Calu3 (cell line): Measurements from ENCODE around the gene RNF112. TPM values are rescaled to one million over a fixed set of nuclear protein-coding genes. Genes with fewer than 3 reads are reported as not detected.

Source experiments
- BruUV-seq: library from RNA; stranded (reverse); fragments of 400-500 nt; replicated peaks from 2 replicates; lab custom pipeline; 2021; lab: Mats Ljungman, UMichigan
- CTCF ChIA-PET: fragments of 300-600 bp; sonication (Branson Sonifier 250); formaldehyde crosslinking; loops from one replicate; lab custom pipeline; 2022; ENCODE audit warnings: antibody characterized with exemption; lab: Charles Lee
- DNase-seq: peaks from one replicate; pipeline ENCODE4 v3.0.0; 2022
- H3K27ac Mint-ChIP-seq: one replicate; pipeline ENCODE4 v1.8.0; 2022; ENCODE audit warnings: mixed read lengths; ENCODE audit not compliant: unreplicated experiment
- H3K27me3 Mint-ChIP-seq: one replicate; pipeline ENCODE4 v1.8.0; 2022; ENCODE audit warnings: mixed read lengths; ENCODE audit not compliant: unreplicated experiment
- H3K36me3 Mint-ChIP-seq: one replicate; pipeline ENCODE4 v1.8.0; 2022; ENCODE audit warnings: mild to moderate bottlenecking, moderate library complexity, mixed read lengths; ENCODE audit not compliant: insufficient read depth, unreplicated experiment
- H3K4me1 Mint-ChIP-seq: one replicate; pipeline ENCODE4 v1.8.0; 2022; ENCODE audit warnings: mild to moderate bottlenecking, low read depth, mixed read lengths; ENCODE audit not compliant: unreplicated experiment
- H3K4me3 Mint-ChIP-seq: one replicate; pipeline ENCODE4 v1.8.0; 2022; ENCODE audit warnings: mild to moderate bottlenecking, low read depth, moderate library complexity, mixed read lengths; ENCODE audit not compliant: unreplicated experiment
- H3K9me3 Mint-ChIP-seq: one replicate; pipeline ENCODE4 v1.8.0; 2022; ENCODE audit warnings: low read depth, mixed read lengths; ENCODE audit not compliant: unreplicated experiment
- CTCF ChIP-seq: fragments of 200-600 bp; IDR thresholded peaks from one replicate; pipeline ENCODE4 v1.8.0; 2022; ENCODE audit warnings: antibody characterized with exemption; ENCODE audit not compliant: unreplicated experiment
- intact Hi-C: fragments of 100-400 bp; cut with micrococcal nuclease; formaldehyde crosslinking; loops from one replicate; pipeline ENCODE4 v1.10.0; 2022; ENCODE audit not compliant: unreplicated experiment
- total RNA-seq: library from RNA; stranded (reverse); gene quantifications from 2 replicates; pipeline ENCODE4 v1.2.3, GENCODE V29; 2022

The RNF112 gene
- total RNA-seq, 1 experiment from 2014 or later, result 1.3 TPM

- H3K36me3 Mint-ChIP-seq, result no peaks in the 10 kb centered on the region
- peaks cover 8% of the 10 kb centered on the region for H3K4me1 Mint-ChIP-seq
- DNase-seq, result no peak
- no peak overlapping the region for H3K4me3 Mint-ChIP-seq
- H3K27me3 Mint-ChIP-seq, result peaks cover 24% of the 10 kb centered on the region
- intact Hi-C loops, result no loop called here
- H3K9me3 Mint-ChIP-seq, result no peaks in the 10 kb centered on the region
- no peak overlapping the region for H3K27ac Mint-ChIP-seq
- TF ChIP-seq CTCF, result no peak
- no TSS peak for BruUV-seq
- CTCF ChIA-PET, result no interaction called here
Observed at GRCh38 chr17:19402171-19402570, 8.9 kb upstream of the RNF112 start.

GRCh38 chr17:19403021-19403420, 8.0 kb upstream of the RNF112 start:
- TF ChIP-seq CTCF, result no peak
- H3K4me1 Mint-ChIP-seq, result peaks cover 8% of the 10 kb centered on the region
- H3K27me3 Mint-ChIP-seq, result peaks cover 24% of the 10 kb centered on the region
- H3K4me3 Mint-ChIP-seq, result no peak overlapping the region
- DNase-seq, result no peak
- CTCF ChIA-PET, result no interaction called here
- no peak overlapping the region for H3K27ac Mint-ChIP-seq
- H3K36me3 Mint-ChIP-seq, result no peaks in the 10 kb centered on the region
- H3K9me3 Mint-ChIP-seq, result no peaks in the 10 kb centered on the region
- BruUV-seq, result no TSS peak
- intact Hi-C loops, result no loop called here

DNA sequence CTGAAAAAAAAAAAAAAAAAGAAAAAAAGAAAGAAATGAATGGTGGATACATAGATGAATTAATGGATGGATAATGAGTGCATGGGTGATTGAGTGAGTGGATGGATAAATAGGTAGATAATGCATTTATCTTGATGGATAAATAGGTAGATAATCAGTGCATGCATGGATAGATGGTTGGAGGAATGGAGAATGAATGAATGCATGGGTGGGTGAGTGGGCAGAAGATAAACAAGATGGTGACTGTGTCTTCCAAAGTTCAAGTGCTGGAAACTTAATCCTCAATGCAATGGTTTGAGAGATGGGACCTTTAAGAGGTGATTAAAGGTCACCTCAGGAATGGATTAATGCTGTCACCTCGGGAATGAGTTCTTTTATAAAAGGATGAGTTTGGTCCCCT, 6.8 kb upstream of the RNF112 start:
- Mint-ChIP-seq H3K4me3 (no peak overlapping the region), H3K27me3 (peaks cover 24% of the 10 kb centered on the region), H3K36me3 (no peaks in the 10 kb centered on the region), H3K4me1 (no peaks in the 10 kb centered on the region), H3K27ac (no peak overlapping the region), H3K9me3 (no peaks in the 10 kb centered on the region)
- no peak for TF ChIP-seq CTCF
- no peak for DNase-seq
- intact Hi-C loops, result no loop called here
- CTCF ChIA-PET, result no interaction called here
- no TSS peak for BruUV-seq

GRCh38 chr17:19405114-19405513, 5.9 kb upstream of the RNF112 start:
- DNase-seq, result no peak
- no peaks in the 10 kb centered on the region for H3K4me1 Mint-ChIP-seq
- H3K4me3 Mint-ChIP-seq, result no peak overlapping the region
- CTCF ChIA-PET, result no interaction called here
- H3K36me3 Mint-ChIP-seq, result no peaks in the 10 kb centered on the region
- no peaks in the 10 kb centered on the region for H3K9me3 Mint-ChIP-seq
- TF ChIP-seq CTCF, result no peak
- BruUV-seq, result no TSS peak
- intact Hi-C loops, result no loop called here
- H3K27me3 Mint-ChIP-seq, result peaks cover 31% of the 10 kb centered on the region
- H3K27ac Mint-ChIP-seq, result no peak overlapping the region
